ENCODE data around the gene CTU2. TPM values are rescaled to one million over a fixed set of nuclear protein-coding genes. Genes with fewer than 3 reads are reported as not detected.

The CTU2 gene
- total RNA-seq, 1 experiment from 2014 or later = 14.7 TPM

DNA sequence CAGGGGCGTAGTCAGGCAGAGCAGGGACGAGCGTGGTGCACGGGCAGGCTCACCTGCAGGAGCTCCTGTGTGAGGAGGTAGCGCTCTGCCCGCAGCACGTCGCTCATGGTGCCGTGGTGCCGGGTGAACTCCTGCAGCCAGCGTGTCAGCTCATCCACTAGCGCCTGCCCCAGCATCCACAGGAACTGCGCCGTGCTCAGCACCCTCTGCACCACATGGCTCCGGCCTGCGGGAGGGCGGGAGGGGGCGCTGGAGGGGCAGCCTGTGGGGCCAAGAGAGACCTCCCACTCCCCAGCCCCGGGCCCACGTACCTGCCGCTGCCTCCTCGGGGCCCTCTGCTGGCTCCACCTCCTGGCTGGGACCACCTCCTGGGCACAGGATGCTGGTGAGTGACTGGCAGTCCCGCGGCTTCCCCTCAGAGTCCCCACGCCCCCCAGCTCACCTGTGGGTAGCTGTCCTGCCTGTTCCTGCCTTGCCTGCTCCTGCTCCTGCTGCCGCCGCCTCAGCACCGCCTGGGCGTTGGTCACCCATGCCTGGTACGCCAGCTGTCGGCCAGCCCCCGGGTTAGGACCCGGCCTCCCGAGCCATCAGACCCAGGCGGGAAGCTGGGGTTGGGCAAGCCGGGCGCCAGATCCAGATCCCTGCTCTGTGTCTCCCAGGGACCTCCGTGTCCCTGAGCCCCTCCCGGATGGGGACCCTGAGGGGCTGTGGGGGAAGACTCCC, 16.6 kb downstream of the CTU2 start:
- in situ Hi-C loops (cut with HindIII; ENCODE audit: low sequenced_read_pairs) = no loop called here
- no peak for DNase-seq (ENCODE audit: low spot score)

DNA sequence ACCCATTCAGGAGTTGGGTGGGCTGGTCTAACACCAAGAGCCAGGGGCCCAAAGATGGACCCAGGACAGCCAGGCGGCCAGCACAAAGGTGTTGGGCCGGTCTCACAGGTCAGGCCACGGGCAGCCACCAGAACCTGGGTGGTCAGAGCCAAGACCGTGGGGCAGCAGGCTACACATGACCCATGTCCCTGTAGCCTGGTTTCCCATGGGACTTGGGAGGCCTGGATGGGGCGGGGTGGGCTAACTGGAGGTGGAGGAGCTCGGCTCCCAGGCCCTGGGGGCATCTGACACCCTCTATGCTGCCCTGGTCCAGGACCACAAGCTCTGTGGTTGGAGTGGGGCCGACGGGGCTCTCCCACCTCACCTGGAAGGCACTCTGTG, 17.2 kb downstream of the CTU2 start:
- in situ Hi-C loops (cut with HindIII; ENCODE audit: low sequenced_read_pairs) = no loop called here
- DNase-seq (ENCODE audit: low spot score) = no peak

DNA sequence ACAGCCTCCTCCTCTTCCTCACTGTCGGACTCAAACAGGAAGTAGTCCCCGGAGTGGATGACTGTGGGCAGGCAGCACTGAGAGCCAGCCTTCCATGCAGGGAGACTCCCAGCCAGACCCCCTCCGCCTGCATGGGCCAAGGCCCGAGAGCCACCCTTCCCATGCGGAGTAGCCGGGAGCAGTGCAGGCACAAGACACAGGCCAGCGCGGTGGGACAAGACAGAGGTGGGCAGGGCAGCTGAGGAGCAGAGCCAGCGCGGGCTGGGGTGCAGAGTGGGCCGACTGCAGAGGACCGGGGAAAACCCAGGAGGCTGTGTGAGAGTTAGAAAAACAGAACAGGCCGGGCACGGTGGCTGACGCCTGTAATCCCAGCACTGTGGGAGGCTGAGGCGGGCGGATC, 17.6 kb downstream of the CTU2 start:
- DNase-seq (ENCODE audit: low spot score) = no peak
- in situ Hi-C loops (cut with HindIII; ENCODE audit: low sequenced_read_pairs) = no loop called here

DNA sequence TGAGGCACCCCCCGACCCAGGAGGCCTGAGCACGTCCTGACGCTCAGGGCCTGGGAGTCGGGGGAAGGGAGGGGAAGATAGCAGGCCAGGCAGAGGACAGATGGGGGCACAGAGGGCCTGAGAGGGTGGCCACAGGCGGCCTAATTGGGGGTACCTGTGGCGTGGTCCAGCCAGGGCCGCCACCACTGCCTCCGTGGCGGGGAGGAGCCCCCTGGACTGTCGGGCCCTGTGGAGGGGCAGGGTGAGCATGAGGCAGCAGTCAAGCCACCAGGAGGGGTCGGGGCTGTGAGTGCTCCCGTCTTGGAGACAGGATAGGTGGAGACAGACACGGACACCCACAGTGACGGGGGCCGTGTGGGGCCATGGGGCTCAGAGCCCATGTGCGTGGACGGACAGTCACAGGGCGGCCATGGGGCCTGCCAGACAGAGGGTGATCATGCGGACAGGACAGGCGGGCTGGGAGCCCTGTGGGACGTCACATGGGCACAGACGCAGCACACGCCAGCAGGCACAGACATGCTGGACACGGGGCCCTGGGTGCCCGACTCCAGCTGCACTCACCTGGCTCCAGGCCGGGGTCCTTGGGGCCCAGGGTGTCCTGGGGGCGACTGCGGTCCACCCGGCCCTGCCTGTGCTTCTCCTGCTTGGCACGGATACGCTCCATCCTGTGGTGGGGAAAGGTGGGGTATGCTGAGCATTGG, 18.7 kb downstream of the CTU2 start:
- in situ Hi-C loops (cut with HindIII; ENCODE audit: low sequenced_read_pairs) = no loop called here
- no peak for DNase-seq (ENCODE audit: low spot score)

DNA sequence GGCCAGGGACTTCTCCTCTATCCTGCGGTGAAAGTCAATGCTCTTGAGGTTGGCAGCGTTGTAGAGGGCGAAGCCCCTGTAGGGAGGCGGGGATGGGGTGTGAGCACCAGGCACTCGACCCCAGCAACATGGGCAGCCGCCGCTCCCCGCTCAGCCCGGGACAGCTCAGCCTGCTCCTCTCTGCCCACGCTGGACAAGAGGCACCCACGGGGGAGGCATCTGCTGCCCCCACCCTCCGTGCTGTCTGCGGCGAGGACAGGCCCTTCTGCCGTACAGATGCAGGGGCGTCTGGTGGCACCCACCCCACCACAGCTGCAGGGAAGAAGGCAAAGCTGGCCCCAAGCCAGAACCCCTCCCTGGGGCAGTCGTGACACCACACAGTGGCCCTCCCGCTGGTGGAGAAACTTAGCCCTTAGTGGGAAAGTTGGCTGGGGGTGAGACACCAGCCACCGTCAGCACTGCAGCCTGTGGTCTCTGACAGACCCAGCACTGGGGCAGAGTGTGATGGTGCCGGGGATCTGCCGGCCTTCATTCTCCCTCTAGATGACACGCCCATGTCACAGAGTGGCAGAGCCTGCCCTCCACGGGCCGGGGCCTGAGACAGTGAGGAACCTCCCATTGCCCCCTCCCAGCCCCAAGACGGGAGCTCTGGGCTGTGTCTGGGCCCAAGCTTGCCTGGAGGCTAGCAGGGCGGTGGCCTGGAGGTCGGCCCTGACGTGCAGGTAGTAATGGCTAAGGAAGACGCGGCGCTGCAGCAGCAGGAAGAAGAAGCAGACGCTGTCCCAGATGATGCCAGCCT, 19.5 kb downstream of the CTU2 start:
- in situ Hi-C loops (cut with HindIII; ENCODE audit: low sequenced_read_pairs) = no loop called here
- DNase-seq (ENCODE audit: low spot score) = no peak

DNA sequence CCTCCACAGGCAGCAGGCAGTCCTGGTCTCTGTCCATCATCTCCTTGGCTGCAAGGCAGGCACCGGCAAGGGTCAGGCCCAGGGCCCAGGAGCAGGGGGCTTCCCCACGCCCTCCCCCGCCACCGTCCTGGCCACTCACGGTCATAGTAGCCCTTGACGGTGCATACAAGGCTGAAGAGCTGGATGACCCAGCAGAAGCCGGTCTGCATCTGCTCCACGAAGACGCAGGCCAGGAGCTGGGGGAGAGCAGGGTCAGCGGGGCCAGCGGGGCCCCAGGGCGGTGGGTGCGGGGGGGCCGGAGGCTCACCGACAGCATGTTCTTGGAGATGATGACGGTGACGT, 20.1 kb downstream of the CTU2 start:
- DNase-seq (ENCODE audit: low spot score) = no peak
- in situ Hi-C loops (cut with HindIII; ENCODE audit: low sequenced_read_pairs) = no loop called here

DNA sequence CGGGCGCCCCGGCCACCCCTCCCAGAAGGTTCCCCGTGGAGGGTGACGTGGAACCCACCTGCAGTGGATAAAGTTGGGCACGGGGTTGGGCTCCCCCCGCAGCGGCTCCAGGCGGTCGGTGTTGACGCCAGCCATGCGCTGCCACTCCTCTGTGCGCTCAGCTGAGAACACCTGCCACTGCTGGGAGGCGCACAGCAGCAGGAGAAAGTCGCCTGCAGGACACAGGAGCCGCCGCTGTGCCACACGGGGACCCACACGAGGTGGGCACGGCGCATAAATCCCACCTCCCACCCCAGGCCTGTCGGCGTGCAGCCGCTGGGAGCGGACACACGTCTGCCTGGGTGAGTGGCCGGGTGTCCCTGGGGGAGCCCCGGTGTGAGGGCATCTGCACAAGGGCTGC, 20.7 kb downstream of the CTU2 start:
- in situ Hi-C loops (cut with HindIII; ENCODE audit: low sequenced_read_pairs) = no loop called here
- no peak for DNase-seq (ENCODE audit: low spot score)

DNA sequence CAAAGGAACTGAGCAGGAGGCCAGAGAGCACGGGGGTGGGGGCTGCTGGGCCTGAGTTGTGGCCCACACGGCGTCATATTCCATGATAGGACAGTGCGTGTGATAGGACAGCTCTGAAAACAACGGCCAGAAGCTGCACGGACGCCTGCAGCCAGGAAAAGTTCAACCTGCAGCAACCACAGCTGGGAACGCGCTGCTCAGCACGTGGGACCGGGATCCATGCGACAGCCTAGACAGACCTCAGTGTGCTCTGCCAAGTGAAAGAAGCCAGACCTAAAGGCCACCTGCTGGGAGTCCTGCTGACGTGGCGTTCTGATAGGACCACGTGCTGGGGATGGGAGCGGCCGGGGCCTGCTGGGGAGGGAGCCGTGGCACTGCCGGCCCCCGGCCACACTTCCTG, 21.6 kb downstream of the CTU2 start:
- in situ Hi-C loops (cut with HindIII; ENCODE audit: low sequenced_read_pairs) = no loop called here
- peak; percentile 33 for DNase-seq (ENCODE audit: low spot score)

DNA sequence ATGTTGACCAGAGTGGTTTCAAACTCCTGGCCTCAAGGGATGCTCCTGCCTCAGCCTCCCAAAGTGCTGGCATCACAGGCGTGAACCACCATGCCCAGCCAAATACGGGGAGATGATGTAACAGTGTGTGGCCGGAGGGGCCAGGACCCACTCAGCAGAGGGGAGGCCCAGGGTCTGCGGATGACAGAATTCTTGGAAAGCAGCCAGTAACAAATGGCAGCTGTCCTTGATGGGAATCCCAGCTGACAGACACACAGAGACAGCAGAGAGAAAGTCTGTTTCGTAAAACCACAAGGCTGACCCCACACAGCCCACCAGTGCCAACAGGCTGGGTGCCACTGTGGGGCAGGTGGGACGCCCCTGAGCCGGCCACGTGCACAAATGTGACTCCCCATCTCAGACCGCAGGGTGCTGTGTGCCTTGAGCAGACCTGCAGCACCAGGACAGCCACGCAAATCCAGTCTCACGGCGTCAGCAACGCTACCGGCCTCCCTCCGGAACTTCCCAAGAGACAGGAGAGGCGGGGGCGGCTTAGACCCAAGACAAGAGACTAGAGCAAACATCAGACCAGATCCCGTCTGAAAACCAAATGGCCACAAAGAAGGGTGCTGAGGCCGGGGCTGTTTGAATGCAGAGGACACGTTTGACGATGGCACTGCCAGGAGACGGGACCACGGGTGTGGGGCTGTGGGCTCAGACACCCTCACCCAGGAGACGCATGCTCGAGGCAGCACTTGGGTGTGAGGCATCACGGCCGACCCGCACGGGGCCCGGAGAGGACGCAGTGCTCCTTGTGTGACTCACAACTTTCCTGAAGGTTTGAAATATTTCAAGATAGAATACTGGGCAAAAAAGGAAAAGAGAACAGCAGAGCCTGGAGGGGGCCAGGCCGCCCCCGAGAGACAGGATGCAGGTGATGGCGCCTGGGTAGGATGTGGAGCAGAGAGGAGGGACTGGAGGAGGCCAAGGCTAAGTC, 24.6 kb downstream of the CTU2 start:
- in situ Hi-C loops (cut with HindIII; ENCODE audit: low sequenced_read_pairs) = no loop called here
- no peak for DNase-seq (ENCODE audit: low spot score)

DNA sequence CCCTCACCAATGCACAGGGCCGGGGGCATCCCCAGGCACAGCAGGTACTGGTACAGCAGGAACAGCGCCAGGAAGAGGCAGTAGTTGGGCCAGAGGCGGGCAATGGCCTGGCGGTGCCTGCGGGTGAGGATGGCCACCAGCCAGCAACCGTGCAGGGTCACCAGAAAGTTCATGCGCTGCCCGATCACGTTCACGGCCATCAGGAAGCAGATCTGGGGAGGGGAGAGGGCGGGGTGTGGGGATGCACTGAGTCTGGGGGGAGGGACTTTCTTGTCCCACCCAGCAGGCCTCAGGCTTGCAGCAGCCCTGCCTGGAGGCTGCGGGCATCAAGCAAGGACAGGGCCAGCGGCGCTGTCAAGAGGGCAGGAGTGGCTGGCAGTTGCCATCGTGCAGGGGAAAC, 25.4 kb downstream of the CTU2 start:
- in situ Hi-C loops (cut with HindIII; ENCODE audit: low sequenced_read_pairs) = no loop called here
- DNase-seq (ENCODE audit: low spot score) = no peak

DNA sequence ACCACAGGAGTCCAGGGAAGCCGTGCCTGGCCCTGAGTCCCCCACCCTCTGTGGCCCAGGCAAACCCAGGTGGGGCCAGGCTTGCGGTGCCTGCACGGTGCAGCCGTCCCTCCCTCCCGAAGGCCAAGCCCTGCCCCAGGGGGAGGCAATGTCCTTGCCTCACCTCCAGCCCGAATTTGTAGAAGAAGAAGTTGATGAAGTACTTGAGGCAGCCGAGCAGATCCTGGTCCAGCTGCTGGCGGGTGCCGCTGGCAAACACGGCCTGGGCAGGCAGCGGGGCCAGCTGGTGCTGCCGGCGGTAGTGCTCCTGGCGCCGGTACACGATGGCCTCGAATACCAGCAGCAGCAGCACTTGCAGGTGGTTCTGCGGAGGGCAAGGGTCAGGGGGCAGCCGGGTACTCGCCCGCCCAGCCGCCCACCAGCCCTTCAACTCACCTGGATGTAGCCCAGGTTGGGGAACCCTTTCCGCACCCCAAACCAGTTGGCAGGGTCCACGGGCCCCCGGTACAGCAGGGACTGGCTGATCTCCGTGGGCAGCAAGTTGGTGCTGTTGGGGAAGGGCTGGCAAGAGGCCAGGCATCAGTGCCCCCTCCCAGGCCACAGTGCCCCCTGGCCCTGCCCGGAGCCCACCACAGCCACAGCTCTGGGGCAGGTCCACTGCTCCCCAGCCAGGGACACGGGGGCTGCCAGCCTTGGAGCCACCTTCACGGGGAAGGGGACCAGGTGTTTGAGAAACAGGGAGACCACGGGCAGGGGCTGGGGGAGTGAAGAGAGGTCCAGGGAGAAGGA, 26.1 kb downstream of the CTU2 start:
- DNase-seq (ENCODE audit: low spot score) = no peak
- in situ Hi-C loops (cut with HindIII; ENCODE audit: low sequenced_read_pairs) = no loop called here

DNA sequence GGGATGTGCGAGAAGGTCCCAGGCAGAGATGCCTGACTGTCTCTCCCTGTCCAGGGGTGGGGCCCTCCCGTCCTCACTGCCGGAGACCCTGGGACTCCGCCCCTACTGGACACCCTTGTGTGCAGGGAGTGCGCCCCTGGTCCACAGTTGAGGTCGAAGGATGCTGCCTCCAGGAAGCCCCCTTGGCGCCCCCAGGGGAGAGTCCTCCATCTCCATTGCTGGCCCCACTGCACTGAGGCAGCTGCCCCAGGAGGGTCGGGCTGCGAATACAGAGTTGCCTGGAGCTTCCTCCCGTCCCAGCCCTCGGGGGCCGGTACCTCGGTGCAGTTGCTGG, 26.6 kb downstream of the CTU2 start:
- in situ Hi-C loops (cut with HindIII; ENCODE audit: low sequenced_read_pairs) = no loop called here
- no peak for DNase-seq (ENCODE audit: low spot score)

DNA sequence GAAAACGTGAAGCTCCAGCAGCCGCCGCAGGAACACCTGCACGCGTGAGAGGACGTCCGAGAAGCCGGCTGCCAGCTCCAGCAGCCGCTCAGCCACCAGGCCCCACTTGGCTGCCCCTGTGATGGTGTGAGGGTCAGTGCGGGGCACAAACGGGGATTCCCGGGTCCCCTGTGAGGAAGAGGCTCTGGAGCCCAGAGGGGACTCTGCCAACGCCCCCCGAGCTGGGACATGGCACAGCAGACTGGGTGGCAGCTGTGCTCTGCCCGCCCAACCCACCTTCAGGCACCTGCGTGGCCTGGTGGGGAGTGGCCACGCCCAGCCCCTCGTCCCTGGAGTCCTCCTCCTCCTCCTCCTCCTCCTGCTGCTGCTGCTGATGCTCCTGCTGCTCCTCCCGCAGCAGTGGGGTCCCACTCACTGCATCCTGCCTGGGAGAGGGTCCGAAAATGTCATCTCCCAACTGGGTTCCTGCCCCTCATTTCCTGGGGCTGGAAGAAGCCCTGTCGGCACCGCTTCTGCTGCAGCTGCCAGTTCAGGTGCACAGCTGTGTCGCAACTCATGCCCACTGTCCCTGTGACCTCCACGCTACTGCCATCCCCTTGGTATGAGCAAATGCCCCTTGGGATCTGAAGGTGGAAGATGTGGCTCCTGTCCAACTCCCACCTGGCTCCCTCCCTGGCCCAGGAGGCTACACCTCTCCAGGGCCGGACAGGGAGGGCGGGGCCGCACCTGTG, 27.5 kb downstream of the CTU2 start:
- in situ Hi-C loops (cut with HindIII; ENCODE audit: low sequenced_read_pairs) = no loop called here
- no peak for DNase-seq (ENCODE audit: low spot score)

DNA sequence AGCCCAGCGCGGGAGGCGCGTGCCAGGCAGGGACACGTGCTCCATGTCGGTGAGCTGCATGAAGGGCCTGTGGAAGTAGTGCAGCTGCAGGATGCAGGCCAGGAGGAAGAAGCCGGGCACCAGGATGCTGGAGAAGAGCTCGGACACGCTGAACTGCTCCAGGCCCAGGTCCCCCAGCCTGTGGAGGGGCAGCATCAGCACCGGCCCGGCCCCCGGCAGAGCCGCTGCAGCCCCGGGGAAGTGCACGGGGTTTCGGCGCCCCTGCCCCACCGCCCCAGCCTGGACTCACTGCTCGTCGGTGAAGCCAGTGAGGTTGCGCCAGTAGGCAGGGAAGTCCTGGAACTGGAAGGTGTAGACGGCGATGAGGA, 28.0 kb downstream of the CTU2 start:
- DNase-seq (ENCODE audit: low spot score) = no peak
- in situ Hi-C loops (cut with HindIII; ENCODE audit: low sequenced_read_pairs) = no loop called here

DNA sequence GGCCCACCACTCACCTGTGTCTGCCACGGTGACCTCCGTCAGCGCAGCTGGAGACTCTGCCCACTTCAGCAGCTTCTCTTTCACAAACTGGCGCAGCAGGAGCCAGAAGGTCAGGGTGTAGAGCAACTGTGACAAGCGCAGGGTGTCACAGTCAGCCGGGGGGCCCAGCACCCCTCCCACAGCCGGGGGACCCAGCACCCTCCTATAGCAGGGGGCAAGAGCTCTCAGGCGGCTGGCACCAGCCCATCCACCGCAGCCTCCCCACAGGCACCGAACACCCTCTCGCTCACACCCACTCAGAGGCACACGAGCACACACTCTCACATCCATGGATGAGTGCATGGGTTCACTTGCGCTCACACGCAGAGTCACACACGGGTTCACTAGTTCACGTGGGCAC, 28.8 kb downstream of the CTU2 start:
- DNase-seq (ENCODE audit: low spot score) = no peak
- in situ Hi-C loops (cut with HindIII; ENCODE audit: low sequenced_read_pairs) = no loop called here

DNA sequence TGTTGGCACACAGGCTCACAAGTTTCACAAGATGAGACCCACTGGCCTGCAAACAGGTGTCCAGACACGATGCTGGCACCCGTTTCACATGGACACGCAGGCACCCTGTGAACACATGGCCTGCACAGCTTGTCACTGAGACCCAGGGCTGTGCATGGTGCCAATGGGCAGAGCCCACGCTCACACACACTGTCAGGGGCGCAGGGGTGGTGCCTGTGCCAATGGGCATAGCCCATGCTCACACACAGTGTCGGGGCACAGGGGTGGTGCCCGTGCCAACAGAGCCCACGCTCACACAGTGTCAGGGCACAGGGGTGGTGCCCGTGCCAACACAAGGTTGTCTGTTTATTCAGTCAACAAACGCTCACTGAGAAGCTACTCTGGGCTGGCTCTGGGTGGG, 29.3 kb downstream of the CTU2 start:
- in situ Hi-C loops (cut with HindIII; ENCODE audit: low sequenced_read_pairs) = no loop called here
- DNase-seq (ENCODE audit: low spot score) = no peak

DNA sequence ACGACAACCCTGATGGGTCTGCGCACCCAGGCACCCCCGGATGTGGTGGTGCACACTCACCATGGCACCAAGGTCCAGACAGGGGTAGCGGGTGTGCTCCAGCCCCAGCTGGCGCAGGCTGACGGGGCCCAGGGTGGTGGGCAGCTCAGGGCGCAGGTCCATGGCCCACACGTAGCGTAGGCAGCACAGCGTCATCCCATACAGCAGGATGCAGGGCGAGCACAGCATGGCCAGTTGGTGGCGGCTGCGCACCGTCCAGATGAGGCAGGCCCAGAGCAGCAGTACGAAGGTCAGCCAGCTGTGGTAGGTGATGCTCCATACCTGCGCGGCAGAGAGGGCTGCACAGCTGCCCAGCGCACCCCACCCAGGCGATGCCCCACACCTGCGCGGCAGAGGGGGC, 29.8 kb downstream of the CTU2 start:
- no peak for DNase-seq (ENCODE audit: low spot score)
- in situ Hi-C loops (cut with HindIII; ENCODE audit: low sequenced_read_pairs) = no loop called here

DNA sequence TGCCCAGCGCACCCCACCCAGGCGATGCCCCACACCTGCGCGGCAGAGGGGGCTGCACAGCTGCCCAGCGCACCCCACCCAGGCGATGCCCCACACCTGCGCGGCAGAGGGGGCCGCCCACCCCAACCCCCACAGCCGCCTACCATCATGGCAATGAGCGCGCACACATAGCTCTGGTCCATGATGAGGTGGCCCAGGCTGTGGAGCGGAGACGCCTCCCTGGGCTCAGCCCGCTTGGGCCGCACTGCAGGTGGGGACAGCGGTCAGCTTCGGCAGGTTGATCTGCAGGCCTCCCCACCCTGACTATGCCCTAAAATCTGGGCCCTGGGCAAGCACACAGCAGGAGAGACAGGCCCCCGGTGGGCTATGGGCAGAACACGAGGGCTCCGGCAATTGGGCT, 30.2 kb downstream of the CTU2 start:
- in situ Hi-C loops (cut with HindIII; ENCODE audit: low sequenced_read_pairs) = no loop called here
- no peak for DNase-seq (ENCODE audit: low spot score)

All from G401 (cell line).